Activated CD8-positive, alpha-beta T cell treated with anti-CD3 and anti-CD28 coated beads for 36 hours (primary cell): Measurements from ENCODE around the gene MAPK8IP3. TPM values are rescaled to one million over a fixed set of nuclear protein-coding genes. Genes with fewer than 3 reads are reported as not detected.

Experiments
- ATAC-seq: fragments of 200-7000 bp; cut with Tn5 transposase; one replicate; pipeline ENCODE4 v1.10.0; 2021; ENCODE audit warnings: mild to moderate bottlenecking, moderate library complexity
- CTCF ChIA-PET: fragments of 350-600 bp; sonication (Branson Sonifier 250); formaldehyde crosslinking; loops from one replicate; lab custom pipeline; 2021; ENCODE audit warnings: antibody characterized with exemption; lab: Charles Lee
- POLR2A ChIA-PET: fragments of 350-600 bp; sonication (Branson Sonifier 250); formaldehyde crosslinking; loops from one replicate; lab custom pipeline; 2021; ENCODE audit warnings: antibody characterized with exemption; lab: Charles Lee
- DNase-seq: peaks from one replicate; pipeline ENCODE4 v3.0.0-alpha.2; 2020
- H3K27ac Mint-ChIP-seq: one replicate; pipeline ENCODE4 v1.8.0; 2021; ENCODE audit warnings: mild to moderate bottlenecking, mixed read lengths
- H3K27me3 Mint-ChIP-seq: one replicate; pipeline ENCODE4 v1.8.0; 2021; ENCODE audit warnings: mixed read lengths
- H3K36me3 Mint-ChIP-seq: one replicate; pipeline ENCODE4 v1.8.0; 2021; ENCODE audit warnings: low read depth, mixed read lengths
- H3K4me1 Mint-ChIP-seq: one replicate; pipeline ENCODE4 v1.8.0; 2021; ENCODE audit warnings: low read depth, mixed read lengths
- H3K4me3 Mint-ChIP-seq: one replicate; pipeline ENCODE4 v1.8.0; 2021; ENCODE audit warnings: mild to moderate bottlenecking, moderate library complexity, mixed read lengths
- H3K9me3 Mint-ChIP-seq: one replicate; pipeline ENCODE4 v1.8.0; 2021; ENCODE audit warnings: mixed read lengths
- intact Hi-C: fragments of 100-400 bp; cut with micrococcal nuclease; formaldehyde crosslinking; loops from one replicate; pipeline ENCODE4 v1.10.0; 2022
- total RNA-seq, 2 experiments: library from RNA; stranded (reverse); gene quantifications; one replicate each; pipeline ENCODE4 v1.2.3, GENCODE V29; 2021
- TF ChIP-seq, protein P1 (sequence below): fragments of 200-600 bp; IDR thresholded peaks from one replicate; pipeline ENCODE4 v1.8.0; 2022; ENCODE audit warnings: antibody characterized with exemption, mild to moderate bottlenecking

MAPK8IP3 gene
- total RNA-seq, 2 experiments from 2014 or later, result 58.4 to 65.1 TPM

DNA sequence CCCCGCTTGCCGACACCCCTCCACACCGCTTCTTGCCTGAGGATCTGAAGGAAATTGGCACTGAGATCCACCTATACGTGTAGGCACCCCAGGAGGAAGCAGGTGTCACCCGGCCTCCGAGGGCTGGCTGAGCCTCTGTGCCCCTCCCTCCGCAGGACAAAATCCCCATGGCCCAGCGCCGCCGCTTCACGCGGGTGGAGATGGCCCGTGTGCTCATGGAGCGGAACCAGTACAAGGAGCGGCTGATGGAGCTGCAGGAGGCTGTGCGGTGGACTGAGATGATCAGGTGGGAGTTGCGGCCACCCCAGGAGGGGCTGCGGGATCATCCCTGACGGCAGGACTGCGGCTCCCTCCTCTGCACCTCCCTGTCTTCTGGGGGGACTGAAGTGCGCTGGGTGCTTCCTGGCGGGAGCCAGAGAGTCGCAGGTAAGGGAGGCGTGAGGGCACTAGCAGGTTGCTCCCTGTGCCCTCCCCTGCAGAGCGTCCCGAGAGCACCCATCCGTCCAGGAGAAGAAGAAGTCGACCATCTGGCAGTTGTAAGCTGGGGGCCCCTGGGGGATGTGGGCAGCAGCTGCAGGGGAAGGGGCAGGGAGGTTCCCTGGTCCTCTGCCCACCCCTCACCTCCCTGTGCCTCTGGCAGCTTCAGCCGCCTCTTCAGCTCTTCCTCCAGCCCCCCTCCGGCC lies 56.3 kb downstream of the MAPK8IP3 start:
- H3K4me3 Mint-ChIP-seq, result no peak overlapping the region
- CTCF ChIA-PET, result no interaction called here
- ATAC-seq (no peak), DNase-seq (no peak)
- TF ChIP-seq, protein P1, sequence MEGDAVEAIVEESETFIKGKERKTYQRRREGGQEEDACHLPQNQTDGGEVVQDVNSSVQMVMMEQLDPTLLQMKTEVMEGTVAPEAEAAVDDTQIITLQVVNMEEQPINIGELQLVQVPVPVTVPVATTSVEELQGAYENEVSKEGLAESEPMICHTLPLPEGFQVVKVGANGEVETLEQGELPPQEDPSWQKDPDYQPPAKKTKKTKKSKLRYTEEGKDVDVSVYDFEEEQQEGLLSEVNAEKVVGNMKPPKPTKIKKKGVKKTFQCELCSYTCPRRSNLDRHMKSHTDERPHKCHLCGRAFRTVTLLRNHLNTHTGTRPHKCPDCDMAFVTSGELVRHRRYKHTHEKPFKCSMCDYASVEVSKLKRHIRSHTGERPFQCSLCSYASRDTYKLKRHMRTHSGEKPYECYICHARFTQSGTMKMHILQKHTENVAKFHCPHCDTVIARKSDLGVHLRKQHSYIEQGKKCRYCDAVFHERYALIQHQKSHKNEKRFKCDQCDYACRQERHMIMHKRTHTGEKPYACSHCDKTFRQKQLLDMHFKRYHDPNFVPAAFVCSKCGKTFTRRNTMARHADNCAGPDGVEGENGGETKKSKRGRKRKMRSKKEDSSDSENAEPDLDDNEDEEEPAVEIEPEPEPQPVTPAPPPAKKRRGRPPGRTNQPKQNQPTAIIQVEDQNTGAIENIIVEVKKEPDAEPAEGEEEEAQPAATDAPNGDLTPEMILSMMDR, result no peak
- H3K27ac Mint-ChIP-seq, result no peak overlapping the region
- POLR2A ChIA-PET, result no interaction called here
- H3K36me3 Mint-ChIP-seq, result peaks cover 4% of the 10 kb centered on the region
- intact Hi-C loops, result no loop called here
- no peaks in the 10 kb centered on the region for H3K27me3 Mint-ChIP-seq
- peaks cover 3% of the 10 kb centered on the region for H3K4me1 Mint-ChIP-seq
- H3K9me3 Mint-ChIP-seq, result no peaks in the 10 kb centered on the region

DNA sequence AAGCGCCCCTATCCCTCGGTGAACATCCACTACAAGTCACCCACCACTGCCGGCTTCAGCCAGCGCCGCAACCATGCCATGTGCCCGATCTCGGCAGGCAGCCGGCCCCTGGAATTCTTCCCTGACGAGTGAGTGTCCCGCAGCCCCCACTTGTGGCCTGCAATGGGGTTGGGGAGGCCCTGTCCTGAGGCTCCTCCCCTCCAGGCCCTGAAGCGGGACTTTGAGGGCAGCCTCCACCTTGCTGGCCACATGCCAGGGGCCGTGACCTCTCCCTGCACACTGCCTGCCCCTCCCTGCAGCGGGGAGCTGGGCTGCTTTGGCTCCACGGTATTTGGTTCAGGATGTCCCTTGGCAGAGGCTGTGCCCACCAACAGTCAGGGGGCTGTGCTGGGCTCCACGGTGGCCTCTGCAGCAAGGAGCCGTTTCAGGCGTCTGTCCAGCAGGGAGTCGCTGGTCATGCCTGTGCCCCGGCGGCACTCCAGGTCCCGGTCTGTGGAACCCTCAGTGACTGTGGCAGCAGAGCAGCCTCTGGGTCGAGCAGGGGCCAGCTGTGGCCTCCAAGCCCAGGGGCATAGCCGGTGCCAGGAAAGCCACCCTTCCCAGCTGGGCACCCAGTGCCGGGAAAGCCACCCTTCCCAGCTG lies 57.0 kb downstream of the MAPK8IP3 start:
- H3K4me1 Mint-ChIP-seq, result no peaks in the 10 kb centered on the region
- intact Hi-C loops, result no loop called here
- H3K4me3 Mint-ChIP-seq, result no peak overlapping the region
- H3K36me3 Mint-ChIP-seq, result peaks cover 4% of the 10 kb centered on the region
- H3K9me3 Mint-ChIP-seq, result no peaks in the 10 kb centered on the region
- no peaks in the 10 kb centered on the region for H3K27me3 Mint-ChIP-seq
- no peak overlapping the region for H3K27ac Mint-ChIP-seq
- no peak for DNase-seq
- ChIA-PET CTCF (interaction anchor here (2.5 kb wide), 1 partner anchor 57 kb away, joined by 7 read pairs; the partner anchor contains the start of gene MAPK8IP3), POLR2A (no interaction called here)
- ATAC-seq, result no peak
- TF ChIP-seq, protein P1, result no peak

DNA sequence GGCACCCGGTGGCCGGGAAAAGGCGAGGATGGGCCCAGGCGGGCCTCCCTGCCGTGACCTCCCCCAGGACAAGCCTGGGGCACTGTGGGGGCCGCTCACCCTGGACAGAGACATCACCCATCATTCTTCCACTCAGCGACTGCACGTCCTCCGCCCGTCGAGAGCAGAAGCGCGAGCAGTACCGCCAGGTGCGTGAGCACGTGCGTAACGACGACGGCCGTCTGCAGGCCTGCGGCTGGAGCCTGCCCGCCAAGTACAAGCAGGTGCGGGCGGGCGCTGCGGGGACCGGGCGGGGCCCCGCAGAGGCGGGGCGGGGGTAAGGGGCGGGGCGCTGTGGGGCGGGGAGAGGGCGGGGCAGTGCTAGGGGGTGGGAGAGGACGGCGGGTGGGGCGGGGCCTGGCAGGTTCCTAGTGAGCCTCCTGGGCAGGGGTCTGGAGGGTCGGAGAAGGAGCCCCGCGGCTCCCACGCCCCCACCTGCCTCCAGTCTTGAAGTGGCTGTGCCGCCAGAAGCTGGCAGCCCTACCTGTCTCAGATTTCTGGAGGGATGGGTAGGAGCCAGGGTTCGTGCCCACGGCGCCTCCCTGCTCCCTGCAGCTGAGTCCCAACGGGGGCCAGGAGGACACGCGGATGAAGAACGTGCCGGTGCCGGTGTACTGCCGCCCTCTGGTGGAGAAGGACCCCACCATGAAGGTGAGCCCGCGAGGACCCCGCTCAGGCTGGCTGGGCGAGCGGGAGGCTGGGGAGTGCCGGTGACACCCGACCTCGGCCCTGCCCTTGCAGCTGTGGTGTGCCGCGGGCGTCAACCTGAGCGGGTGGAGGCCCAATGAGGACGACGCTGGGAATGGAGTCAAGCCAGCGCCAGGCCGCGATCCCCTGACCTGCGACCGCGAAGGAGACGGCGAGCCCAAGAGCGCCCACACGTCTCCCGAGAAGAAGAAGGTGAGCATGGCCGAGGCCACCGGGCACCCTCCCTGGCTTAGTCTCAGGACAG lies 57.8 kb downstream of the MAPK8IP3 start:
- ATAC-seq (peak; percentile 12), DNase-seq (no peak)
- intact Hi-C loops, result no loop called here
- no peaks in the 10 kb centered on the region for H3K27me3 Mint-ChIP-seq
- no peaks in the 10 kb centered on the region for H3K4me1 Mint-ChIP-seq
- no peak overlapping the region for H3K4me3 Mint-ChIP-seq
- ChIA-PET CTCF (interaction anchor here (2.5 kb wide), 1 partner anchor 58 kb away, joined by 7 read pairs; the partner anchor contains the start of gene MAPK8IP3), POLR2A (interaction anchor here (1.1 to 3.2 kb wide), 2 partner anchors 9 to 19 kb away, joined by 3 to 14 read pairs; partner anchors contain the start of genes EME2, MRPS34, NUBP2 and SPSB3)
- H3K27ac Mint-ChIP-seq, result no peak overlapping the region
- peaks cover 4% of the 10 kb centered on the region for H3K36me3 Mint-ChIP-seq
- no peaks in the 10 kb centered on the region for H3K9me3 Mint-ChIP-seq
- TF ChIP-seq, protein P1, result no peak

DNA sequence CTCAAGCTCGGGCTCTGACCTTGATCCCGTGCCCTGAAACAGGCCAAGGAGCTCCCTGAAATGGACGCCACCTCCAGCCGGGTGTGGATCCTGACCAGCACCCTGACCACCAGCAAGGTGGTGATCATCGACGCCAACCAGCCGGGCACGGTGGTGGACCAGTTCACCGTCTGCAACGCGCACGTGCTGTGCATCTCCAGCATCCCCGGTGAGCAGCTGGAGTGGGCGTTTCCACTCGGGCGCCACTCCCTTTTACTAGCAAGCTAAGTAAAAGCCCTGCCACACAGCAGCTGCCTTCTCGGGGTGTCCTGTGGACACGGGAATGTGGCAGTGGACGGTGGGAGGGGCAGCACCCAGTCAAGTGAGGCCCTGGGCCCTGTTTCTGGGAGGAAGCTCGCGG lies 59.0 kb downstream of the MAPK8IP3 start:
- TF ChIP-seq, protein P1, result no peak
- Mint-ChIP-seq H3K9me3 (no peaks in the 10 kb centered on the region), H3K27me3 (no peaks in the 10 kb centered on the region), H3K27ac (no peak overlapping the region), H3K4me3 (no peak overlapping the region), H3K36me3 (peaks cover 4% of the 10 kb centered on the region), H3K4me1 (peaks cover 2% of the 10 kb centered on the region)
- intact Hi-C loops, result no loop called here
- CTCF ChIA-PET, result interaction anchor here (0.8 to 2.5 kb wide), 2 partner anchors 18 to 59 kb away, joined by 3 to 7 read pairs; partner anchors contain the start of genes MAPK8IP3, NUBP2 and SPSB3
- no peak for ATAC-seq
- POLR2A ChIA-PET, result interaction anchor here (1.1 to 3.2 kb wide), 3 partner anchors 8 to 58 kb away, joined by 3 to 14 read pairs (median 5); partner anchors contain the start of genes EME2, MAPK8IP3, MRPS34 and NUBP2
- no peak for DNase-seq
